GM18502 (cell line): ENCODE data around the gene MAGEA12.
"Not testable (repeated sequence)": the region's sequence is repeated elsewhere in the genome, so short reads cannot be mapped to it uniquely, and the experiment has no call there.

Experiments used
- ATAC-seq: cut with Tn5 transposase; IDR thresholded peaks from one replicate; pipeline ENCODE4 v1.9.1; 2021; ENCODE audit warnings: mild to moderate bottlenecking; ENCODE audit not compliant: unreplicated experiment, poor library complexity

MAGEA12 gene, protein sequence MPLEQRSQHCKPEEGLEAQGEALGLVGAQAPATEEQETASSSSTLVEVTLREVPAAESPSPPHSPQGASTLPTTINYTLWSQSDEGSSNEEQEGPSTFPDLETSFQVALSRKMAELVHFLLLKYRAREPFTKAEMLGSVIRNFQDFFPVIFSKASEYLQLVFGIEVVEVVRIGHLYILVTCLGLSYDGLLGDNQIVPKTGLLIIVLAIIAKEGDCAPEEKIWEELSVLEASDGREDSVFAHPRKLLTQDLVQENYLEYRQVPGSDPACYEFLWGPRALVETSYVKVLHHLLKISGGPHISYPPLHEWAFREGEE

DNA sequence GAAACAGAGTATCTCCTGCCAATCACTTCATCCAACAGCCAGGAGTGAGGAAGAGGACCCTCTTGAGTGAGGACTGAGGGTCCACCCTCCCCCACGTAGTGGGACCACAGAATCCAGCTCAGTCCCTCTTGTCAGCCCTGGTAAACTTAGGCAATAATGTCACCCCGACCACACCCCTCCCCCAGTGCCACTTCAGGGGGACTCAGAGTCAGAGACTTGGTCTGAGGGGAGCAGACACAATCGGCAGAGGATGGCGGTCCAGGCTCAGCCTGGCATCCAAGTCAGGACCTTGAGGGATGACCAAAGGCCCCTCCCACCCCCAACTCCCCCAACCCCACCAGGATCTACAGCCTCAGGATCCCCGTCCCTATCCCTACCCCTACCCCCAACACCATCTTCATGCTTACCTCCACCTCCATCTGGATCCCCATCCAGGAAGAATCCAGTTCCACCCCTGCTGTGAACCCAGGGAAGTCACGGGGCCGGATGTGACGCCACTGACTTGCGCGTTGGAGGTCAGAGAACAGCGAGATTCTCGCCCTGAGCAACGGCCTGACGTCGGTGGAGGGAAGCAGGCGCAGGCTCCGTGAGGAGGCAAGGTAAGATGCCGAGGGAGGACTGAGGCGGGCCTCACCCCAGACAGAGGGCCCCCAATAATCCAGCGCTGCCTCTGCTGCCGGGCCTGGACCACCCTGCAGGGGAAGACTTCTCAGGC lies at the start of gene MAGEA12, which contains the start of gene CSAG1:
TSS of gene MAGEA12 (plus strand) at position 497 of the 715 bp plus-strand sequence. CDS start 2,405 bp downstream, outside the sequence.
TSS of gene CSAG1 (minus strand) at position 461 of the 715 bp plus-strand sequence. CDS start 1,261 bp downstream, outside the sequence.
- ATAC-seq = no peak

DNA sequence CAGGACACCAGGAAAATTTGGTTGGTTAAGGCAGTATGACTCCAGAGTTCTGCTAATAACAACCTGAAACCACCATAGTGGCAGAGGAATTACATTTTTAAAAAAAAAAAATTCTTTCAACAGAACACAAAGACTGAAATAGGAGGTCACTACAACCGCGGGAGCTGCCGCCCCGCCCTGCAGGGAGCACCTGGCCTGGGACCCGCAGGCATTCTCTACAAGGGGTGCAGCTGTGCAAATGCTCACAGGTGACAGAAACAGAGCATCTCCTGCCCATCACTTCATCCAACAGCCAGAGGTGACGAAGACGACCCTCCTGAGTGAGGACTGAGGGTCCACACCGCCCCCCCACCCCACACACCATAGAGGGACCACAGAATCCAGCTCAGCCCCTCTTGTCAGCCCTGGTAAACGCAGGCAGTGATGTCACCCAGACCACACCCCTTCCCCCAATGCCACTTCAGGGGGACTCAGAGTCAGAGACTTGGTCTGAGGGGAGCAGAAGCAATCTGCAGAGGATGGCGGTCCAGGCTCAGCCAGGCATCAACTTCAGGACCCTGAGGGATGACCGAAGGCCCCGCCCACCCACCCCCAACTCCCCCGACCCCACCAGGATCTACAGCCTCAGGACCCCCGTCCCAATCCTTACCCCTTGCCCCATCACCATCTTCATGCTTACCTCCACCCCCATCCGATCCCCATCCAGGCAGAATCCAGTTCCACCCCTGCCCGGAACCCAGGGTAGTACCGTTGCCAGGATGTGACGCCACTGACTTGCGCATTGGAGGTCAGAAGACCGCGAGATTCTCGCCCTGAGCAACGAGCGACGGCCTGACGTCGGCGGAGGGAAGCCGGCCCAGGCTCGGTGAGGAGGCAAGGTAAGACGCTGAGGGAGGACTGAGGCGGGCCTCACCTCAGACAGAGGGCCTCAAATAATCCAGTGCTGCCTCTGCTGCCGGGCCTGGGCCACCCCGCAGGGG lies 35.3 kb upstream of the MAGEA12 start, which contains the start of gene MAGEA3:
TSS of gene MAGEA3 (plus strand) at position 843 of the 980 bp plus-strand sequence. CDS start 2,039 bp downstream, outside the sequence.
- not testable (repeated sequence) for ATAC-seq

DNA sequence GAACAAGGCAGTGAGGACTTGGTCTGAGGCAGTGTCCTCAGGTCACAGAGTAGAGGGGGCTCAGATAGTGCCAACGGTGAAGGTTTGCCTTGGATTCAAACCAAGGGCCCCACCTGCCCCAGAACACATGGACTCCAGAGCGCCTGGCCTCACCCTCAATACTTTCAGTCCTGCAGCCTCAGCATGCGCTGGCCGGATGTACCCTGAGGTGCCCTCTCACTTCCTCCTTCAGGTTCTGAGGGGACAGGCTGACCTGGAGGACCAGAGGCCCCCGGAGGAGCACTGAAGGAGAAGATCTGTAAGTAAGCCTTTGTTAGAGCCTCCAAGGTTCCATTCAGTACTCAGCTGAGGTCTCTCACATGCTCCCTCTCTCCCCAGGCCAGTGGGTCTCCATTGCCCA lies 33.2 kb upstream of the MAGEA12 start:
- not testable (repeated sequence) for ATAC-seq

DNA sequence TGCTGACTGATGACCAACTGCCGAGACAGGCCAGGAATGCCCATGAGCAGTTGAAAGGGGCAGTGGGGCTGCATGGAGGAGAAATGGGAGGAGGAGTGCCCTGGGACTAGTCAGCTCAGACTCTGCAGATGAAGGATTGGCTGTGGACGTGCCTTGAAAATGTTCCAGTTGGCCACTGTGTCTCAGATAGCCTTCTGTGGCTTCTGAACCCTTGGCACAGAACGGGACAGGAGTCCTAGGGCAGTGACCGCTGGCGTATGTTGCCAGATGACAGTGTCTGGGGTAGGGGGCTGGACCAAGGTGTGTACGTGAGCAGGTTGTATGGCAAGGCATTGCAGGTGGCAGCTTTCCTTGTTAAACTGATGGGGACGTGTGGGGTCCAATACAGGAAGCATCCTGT lies 27.1 kb upstream of the MAGEA12 start:
- ATAC-seq = not testable (repeated sequence)

DNA sequence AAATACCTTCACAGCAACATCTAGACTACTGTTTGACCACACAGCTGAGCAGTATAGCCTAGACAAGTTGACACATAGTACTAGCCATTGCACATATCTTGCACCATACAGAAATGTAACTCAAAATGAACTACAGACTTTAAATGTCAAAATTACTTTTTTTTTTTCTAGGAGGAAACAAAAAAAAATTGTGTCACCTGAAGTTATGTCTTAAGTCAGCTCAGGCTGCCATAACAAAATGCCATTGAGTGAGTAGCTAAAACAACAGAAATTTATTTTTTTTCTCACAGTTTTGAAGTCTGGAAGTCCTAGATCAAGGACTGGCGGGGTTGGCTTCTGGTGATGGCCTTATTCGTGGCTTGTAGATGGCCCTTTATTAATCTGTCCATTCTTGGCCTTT lies 24.4 kb upstream of the MAGEA12 start, which contains the start of gene CSAG2:
TSS of gene CSAG2 (minus strand) at position 101 of the 400 bp plus-strand sequence. CDS start 161 bp downstream, outside the sequence.
- ATAC-seq = not testable (repeated sequence)

DNA sequence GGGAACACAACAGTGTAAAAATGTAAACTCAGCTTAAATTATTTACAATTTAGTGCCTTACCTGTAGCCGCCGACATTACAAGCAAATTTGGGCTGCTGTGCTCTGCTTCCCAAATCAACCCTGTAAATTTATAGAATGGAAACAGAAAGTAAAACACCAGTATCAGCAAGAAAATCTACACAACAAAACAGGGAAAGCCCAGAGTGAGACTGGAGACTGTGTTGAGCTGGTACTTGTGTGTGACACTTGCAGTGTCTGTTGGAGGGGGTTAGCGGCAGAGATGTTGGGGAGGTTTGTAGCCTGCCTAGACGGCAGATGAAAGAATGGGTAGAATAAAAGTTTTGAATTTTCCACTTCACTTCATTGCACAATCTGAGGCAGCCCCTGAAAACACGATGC lies 20.4 kb upstream of the MAGEA12 start:
- not testable (repeated sequence) for ATAC-seq

DNA sequence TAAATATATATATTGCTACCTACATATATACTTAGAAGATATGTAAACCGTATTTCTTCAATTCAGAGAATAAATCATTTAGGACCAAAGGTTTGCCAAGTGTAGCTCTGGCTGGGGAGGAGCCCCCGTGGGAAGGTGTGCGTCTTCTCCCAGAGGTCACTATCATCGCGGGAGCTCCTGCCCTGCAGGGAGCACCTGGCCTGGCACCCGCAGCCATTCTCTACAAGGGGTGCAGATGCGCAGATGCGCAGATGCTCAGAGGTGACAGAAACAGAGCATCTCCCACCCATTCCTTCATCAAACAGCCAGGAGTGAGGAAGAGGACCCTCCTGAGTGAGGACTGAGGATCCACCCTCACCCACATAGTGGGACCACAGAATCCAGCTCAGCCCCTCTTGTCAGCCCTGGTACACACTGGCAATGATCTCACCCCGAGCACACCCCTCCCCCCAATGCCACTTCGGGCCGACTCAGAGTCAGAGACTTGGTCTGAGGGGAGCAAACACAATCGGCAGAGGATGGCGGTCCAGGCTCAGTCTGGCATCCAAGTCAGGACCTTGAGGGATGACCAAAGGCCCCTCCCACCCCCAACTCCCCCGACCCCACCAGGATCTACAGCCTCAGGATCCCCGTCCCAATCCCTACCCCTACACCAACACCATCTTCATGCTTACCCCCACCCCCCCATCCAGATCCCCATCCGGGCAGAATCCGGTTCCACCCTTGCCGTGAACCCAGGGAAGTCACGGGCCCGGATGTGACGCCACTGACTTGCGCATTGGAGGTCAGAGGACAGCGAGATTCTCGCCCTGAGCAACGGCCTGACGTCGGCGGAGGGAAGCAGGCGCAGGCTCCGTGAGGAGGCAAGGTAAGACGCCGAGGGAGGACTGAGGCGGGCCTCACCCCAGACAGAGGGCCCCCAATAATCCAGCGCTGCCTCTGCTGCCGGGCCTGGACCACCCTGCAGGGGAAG lies 19.5 kb upstream of the MAGEA12 start, which contains the start of gene MAGEA2B:
TSS of gene MAGEA2B (plus strand) at position 814 of the 973 bp plus-strand sequence. CDS start 2,479 bp downstream, outside the sequence.
- ATAC-seq = not testable (repeated sequence)

DNA sequence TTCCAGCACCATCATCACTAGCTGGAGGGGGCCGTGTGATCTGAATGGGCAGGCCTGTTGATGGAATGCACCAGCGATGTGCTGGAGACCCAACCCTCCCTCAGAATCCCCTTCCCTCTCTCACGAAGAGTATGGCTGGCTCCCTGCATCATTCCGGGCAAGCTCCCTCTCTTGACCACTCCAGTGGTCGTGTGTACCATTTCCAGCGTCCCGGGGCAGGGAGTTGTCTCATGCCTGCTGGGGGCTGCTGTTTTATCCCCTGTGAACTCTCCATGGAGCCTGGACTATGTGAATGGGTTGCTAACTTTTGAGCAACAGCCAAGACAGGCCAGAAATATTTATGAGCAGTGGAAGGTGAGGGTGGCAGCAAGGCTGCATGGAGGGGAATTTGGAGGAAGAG lies 8.1 kb upstream of the MAGEA12 start:
- ATAC-seq = no peak

DNA sequence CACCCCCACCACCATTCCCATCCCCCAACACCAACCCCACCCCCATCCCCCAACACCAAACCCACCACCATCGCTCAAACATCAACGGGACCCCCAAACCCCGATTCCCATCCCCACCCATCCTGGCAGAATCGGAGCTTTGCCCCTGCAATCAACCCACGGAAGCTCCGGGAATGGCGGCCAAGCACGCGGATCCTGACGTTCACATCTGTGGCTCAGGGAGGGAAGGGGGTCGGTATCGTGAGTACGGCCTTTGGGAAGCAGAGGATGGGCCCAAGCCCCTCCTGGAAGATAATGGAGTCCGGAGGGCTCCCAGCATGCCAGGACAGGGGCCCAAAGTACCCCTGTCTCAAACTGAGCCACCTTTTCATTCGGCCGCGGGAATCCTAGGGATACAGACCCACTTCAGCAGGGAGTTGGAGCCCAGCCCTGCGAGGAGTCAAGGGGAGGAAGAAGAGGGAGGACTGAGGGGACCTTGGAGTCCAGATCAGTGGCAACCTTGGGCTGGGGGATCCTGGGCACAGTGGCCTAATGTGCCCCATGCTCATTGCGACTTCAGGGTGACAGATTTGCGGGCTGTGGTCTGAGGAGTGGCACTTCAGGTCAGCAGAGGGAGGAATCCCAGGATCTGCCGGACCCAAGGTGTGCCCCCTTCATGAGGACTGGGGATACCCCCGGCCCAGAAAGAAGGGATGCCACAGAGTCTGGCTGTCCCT lies 744 bp downstream of the MAGEA12 start:
- not testable (repeated sequence) for ATAC-seq

DNA sequence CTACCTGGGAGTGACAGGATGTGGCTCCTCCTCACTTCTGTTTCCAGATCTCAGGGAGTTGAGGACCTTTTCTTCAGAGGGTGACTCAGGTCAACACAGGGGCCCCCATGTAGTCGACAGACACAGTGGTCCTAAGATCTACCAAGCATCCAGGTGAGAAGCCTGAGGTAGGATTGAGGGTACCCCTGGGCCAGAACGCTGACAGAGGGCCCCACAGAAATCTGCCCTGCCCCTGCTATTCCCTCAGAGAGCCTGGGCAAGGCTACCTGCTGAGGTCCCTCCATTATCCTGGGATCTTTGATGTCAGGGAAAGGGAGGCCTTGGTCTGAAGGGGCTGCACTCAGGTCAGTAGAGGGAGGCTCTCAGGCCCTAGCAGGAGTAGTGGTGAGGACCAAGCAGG lies 1.5 kb downstream of the MAGEA12 start:
- ATAC-seq = no peak

DNA sequence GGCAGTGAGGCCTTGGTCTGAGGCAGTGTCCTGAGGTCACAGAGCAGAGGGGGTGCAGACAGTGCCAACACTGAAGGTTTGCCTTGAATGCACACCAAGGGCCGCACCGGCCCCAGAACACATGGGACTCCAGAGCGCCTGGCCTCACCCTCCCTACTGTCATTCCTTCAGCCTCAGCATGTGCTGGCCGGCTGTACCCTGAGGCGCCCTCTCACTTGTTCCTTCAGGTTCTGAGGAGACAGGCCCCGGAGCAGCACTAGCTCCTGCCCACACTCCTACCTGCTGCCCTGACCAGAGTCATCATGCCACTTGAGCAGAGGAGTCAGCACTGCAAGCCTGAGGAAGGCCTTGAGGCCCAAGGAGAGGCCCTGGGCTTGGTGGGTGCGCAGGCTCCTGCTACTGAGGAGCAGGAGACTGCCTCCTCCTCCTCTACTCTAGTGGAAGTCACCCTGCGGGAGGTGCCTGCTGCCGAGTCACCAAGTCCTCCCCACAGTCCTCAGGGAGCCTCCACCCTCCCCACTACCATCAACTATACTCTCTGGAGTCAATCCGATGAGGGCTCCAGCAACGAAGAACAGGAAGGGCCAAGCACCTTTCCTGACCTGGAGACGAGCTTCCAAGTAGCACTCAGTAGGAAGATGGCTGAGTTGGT lies 2.4 kb downstream of the MAGEA12 start:
- ATAC-seq = no peak

DNA sequence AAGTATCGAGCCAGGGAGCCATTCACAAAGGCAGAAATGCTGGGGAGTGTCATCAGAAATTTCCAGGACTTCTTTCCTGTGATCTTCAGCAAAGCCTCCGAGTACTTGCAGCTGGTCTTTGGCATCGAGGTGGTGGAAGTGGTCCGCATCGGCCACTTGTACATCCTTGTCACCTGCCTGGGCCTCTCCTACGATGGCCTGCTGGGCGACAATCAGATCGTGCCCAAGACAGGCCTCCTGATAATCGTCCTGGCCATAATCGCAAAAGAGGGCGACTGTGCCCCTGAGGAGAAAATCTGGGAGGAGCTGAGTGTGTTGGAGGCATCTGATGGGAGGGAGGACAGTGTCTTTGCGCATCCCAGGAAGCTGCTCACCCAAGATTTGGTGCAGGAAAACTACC lies 3.0 kb downstream of the MAGEA12 start:
- not testable (repeated sequence) for ATAC-seq

DNA sequence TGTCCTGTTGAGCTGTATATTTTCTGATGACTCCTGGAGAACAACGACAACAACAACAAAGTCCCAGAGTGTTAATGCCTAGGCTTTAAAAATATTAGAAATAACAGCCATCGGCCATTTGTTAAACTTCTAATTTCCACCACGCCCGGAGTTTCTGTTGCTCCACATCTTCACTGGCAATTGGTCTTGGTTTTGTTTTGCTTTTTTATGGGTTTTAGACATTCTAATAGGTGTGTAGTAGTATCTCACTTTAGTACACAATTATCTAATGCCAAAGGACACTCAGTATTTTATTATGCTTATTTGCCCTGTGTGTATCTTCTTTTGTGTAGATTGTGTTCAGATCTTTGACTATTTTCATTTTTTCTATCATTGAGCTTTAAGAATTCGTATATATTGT lies 5.0 kb downstream of the MAGEA12 start:
- no peak for ATAC-seq

DNA sequence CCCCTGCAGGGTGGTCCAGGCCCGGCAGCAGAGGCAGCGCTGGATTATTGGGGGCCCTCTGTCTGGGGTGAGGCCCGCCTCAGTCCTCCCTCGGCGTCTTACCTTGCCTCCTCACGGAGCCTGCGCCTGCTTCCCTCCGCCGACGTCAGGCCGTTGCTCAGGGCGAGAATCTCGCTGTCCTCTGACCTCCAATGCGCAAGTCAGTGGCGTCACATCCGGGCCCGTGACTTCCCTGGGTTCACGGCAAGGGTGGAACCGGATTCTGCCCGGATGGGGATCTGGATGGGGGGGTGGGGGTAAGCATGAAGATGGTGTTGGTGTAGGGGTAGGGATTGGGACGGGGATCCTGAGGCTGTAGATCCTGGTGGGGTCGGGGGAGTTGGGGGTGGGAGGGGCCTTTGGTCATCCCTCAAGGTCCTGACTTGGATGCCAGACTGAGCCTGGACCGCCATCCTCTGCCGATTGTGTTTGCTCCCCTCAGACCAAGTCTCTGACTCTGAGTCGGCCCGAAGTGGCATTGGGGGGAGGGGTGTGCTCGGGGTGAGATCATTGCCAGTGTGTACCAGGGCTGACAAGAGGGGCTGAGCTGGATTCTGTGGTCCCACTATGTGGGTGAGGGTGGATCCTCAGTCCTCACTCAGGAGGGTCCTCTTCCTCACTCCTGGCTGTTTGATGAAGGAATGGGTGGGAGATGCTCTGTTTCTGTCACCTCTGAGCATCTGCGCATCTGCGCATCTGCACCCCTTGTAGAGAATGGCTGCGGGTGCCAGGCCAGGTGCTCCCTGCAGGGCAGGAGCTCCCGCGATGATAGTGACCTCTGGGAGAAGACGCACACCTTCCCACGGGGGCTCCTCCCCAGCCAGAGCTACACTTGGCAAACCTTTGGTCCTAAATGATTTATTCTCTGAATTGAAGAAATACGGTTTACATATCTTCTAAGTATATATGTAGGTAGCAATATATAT lies 20.4 kb downstream of the MAGEA12 start, which contains the start of gene MAGEA2:
TSS of gene MAGEA2 (minus strand) at position 157 of the 965 bp plus-strand sequence. CDS start 2,479 bp downstream, outside the sequence.
- ATAC-seq = not testable (repeated sequence)

DNA sequence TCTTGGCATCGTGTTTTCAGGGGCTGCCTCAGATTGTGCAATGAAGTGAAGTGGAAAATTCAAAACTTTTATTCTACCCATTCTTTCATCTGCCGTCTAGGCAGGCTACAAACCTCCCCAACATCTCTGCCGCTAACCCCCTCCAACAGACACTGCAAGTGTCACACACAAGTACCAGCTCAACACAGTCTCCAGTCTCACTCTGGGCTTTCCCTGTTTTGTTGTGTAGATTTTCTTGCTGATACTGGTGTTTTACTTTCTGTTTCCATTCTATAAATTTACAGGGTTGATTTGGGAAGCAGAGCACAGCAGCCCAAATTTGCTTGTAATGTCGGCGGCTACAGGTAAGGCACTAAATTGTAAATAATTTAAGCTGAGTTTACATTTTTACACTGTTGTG lies 21.3 kb downstream of the MAGEA12 start:
- ATAC-seq = not testable (repeated sequence)

DNA sequence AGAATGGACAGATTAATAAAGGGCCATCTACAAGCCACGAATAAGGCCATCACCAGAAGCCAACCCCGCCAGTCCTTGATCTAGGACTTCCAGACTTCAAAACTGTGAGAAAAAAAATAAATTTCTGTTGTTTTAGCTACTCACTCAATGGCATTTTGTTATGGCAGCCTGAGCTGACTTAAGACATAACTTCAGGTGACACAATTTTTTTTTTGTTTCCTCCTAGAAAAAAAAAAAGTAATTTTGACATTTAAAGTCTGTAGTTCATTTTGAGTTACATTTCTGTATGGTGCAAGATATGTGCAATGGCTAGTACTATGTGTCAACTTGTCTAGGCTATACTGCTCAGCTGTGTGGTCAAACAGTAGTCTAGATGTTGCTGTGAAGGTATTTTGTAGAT lies 25.4 kb downstream of the MAGEA12 start, which contains the start of gene CSAG3:
TSS of gene CSAG3 (plus strand) at position 301 of the 400 bp plus-strand sequence.
- ATAC-seq = not testable (repeated sequence)
